GM10847 (cell line): ENCODE measurements around the gene IDE.

ENCODE experiments used
- POLR2A ChIP-seq: IDR thresholded peaks from 2 replicates; pipeline ENCODE4 v1.6.1; 2011; ENCODE audit not compliant: insufficient read length; ENCODE audit errors: extremely low read depth

The IDE gene

GRCh38 chr10:92530421-92530820, 43.5 kb downstream of the IDE start:
- no peak for TF ChIP-seq POLR2A

GRCh38 chr10:92527716-92528115, 46.2 kb downstream of the IDE start:
- no peak for TF ChIP-seq POLR2A

DNA sequence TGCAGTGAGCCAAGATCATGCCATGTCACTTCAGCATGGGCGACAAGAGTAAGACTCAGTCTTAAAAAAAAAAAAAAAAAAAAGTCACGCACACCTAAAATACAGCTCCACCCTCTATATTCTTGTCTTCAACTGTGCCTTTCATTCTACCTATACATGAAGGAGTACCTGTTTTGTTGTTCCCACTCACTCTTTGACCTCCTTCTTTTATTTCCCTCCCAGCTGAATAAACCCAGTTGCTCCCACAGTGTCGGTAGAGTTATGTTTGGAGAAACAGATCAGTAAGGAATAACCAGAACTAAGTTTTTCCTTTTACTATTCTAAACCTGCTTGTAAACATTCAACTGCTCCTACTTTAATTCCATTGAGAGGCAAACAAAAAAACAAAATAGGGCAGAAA, 50.3 kb downstream of the IDE start:
- TF ChIP-seq POLR2A: no peak

DNA sequence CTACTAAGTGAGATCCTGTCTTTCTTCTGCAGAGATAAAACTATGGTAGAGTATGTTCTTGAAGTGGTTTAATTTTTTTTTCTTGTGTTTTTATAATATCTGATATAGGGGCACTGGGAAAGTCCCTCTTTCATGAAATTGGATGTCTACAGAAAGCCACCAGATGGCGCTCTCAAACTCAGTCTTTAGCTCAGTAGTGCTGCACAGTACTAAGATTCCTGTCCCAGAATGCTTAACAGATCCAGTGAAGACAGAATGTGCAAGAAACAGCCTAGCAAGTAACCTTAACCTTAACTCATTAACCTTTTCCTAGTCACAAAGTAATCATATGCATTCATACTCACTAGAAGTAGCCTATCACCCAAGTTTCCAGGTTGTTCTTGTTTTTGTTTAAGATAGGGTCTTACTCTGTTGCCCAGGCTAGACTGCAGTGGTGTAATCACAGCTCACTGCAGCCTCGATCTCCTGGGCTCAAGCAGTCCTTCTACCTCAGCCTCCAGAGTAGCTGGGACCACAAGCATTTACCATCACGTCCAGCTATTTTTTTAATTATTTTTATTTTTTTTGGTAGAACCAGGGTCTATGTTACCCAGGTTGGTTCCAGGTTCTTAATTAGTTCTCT, 56.7 kb downstream of the IDE start:
- TF ChIP-seq POLR2A: no peak

- no peak for TF ChIP-seq POLR2A
These were observed 65.0 kb downstream of the IDE start for GRCh38 chr10:92508866-92509265.

DNA sequence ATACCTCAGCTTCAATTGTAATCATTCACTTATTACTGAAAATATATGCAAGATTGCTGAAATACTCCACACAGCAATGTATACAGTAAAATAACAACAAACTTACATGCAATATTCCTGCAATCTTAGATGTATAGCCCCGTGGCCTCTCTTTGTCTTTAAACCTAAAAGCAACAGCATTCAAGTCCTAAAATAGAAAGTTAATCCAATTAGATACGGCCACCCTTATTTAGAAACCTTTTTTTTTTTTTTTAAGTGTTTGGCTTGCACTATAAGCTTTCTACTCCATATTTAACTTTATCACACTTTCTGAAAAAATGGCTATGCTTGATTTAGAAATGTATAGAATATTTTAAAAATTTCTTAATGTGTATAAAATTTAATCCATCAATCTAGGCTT, 67.6 kb downstream of the IDE start:
- TF ChIP-seq POLR2A: no peak

DNA sequence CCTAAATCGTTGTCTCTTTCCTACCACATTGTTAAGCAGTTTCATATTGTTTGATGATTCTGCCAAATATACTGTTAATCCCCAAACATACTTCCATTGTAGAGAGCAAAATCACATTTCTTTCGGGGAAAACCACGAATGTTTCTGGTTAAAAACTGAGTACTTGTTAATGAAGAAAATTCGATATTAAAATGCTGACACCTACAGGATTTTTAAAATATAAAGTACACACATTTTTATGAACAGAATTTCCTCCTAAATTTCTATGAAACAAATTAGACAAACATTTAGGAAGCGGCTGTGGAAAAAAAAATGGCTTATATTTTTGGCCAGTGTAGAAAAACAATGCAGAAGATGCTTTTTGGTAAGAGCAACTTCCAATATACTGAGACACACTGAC, 68.8 kb downstream of the IDE start:
- TF ChIP-seq POLR2A: no peak

- no peak for TF ChIP-seq POLR2A
These were observed 71.5 kb downstream of the IDE start for GRCh38 chr10:92502296-92502808.

- TF ChIP-seq POLR2A: no peak
These were observed 80.5 kb downstream of the IDE start for GRCh38 chr10:92493362-92493761.

- TF ChIP-seq POLR2A: no peak
These were observed 81.1 kb downstream of the IDE start for GRCh38 chr10:92492748-92493240.

DNA sequence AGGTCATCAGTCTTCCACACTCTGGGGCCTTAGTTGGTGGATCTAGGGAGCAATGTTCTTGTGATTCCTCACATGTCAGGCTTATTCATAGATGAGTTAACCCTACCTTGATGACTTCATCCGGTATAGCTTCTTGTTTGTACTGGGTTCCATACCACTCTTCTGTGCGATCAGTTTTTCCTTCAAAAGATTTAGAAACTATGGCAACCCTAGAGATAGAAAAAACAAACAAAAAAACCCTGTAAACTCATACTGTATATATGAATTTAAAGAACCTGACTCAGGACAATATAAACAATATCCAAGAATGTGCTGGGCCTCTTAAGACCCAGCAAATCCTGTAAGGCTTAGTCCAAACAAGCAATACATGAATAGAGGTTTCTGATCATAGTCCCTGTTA, 83.5 kb downstream of the IDE start:
- no peak for TF ChIP-seq POLR2A

DNA sequence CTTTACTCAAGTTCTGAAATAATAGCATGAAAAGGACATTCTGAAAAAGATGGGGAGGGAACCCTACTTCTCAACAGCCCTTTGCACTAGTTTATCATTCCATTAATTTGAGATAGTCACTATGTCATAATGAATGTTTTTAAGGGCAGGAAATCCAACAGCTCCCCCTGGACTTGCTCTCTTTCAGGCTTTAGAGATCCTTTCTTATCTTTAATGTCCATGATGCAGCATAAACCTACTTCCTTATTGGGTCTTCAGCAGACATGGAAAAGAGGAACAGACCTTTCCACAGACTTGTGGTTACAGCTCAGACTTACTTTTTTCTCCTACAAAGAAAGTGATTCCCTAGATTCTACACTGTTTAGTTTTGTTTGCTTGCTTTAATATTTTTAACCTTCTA, 87.3 kb downstream of the IDE start:
- TF ChIP-seq POLR2A: no peak

DNA sequence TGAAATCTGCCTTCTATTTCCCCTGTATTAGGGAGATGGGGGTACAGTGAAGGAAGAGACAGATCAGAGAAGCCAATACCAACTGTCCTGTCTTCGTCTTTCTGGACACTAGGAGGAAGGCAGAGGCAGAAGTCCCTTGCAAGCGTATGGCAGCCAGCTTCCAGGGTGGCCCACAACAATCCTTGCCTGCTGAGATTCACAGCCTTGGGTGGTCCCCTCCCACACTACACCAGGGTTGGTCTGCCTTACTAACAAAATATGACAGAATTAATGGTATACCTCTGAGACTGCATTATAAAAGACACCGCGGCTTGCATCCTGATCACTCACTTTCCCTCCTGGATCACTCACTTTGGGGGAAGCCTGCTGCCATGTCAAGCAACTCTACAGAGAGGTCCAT, 90.4 kb downstream of the IDE start:
- TF ChIP-seq POLR2A: no peak

DNA sequence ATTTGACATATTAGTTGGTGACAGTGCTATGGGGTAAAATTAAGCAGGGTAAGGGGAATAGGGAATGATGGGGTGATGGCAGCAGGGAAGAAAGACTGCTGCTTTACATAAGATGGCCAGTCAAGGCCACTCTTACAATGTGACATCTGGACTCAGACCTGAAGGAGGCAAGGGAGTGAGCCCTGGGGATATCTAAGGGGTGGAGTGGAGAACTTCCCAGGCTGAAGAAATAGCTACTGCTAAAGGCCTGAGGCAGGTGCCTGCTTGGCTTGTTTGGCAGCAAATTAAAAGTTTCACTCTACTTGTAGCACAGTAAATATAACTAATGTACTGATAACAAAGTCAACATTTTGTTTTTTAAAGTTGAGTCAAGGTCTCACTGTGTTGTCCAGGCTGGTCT, 93.5 kb downstream of the IDE start:
- no peak for TF ChIP-seq POLR2A

- TF ChIP-seq POLR2A: no peak
These were observed 94.3 kb downstream of the IDE start for GRCh38 chr10:92479547-92479946.

DNA sequence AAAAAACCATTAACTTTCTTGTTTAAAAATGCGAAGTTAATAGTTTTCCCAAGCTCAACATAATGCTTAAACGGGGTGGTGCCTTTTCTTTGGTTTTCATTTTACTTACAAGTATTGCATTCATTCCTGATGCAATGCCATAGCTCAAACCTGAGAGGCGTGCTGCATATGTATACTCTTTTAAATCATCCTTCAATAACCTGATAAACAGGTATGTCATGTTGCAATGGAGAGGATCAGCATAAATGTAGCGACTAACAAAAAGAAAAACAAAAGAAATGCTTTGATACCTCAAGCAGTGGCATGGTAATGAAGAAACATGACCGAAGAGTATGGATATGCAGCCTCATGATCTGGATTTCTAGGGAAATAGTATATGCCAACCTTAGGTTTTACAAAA, 95.4 kb downstream of the IDE start:
- no peak for TF ChIP-seq POLR2A

- TF ChIP-seq POLR2A: no peak
These were observed 98.5 kb downstream of the IDE start for GRCh38 chr10:92475357-92475868.
